Lung (tissue), 12 donors: ENCODE measurements around the gene CCN2. TPM values are rescaled to one million over a fixed set of nuclear protein-coding genes. Genes with fewer than 3 reads are reported as not detected.

Experiments used
- ATAC-seq: fragments of 200-7000 bp; cut with Tn5 transposase; one replicate; pipeline ENCODE4 v1.9.1; 2020; ENCODE audit warnings: moderate number of reproducible peaks; ENCODE audit not compliant: insufficient read depth, low FRiP score
- DNase-seq, 3 donors: peaks; one replicate each; pipeline ENCODE4 v3.0.0-alpha.2; 2013 to 2017
- H3K27ac ChIP-seq, 2 donors: one replicate each; pipeline ENCODE4 v1.5.1; 2013; ENCODE audit warnings: mild to moderate bottlenecking in 2 of 2, moderate library complexity in 2 of 2, control low read depth in 1 of 2, inconsistent platforms in 1 of 2, low read depth in 1 of 2, low read length in 1 of 2
- H3K27me3 ChIP-seq, 3 donors: one replicate each; pipeline ENCODE4 v1.5.1; 2013; ENCODE audit warnings: low read length in 2 of 3; ENCODE audit not compliant: control insufficient read depth in 3 of 3, insufficient read depth in 3 of 3
- H3K36me3 ChIP-seq, 4 donors: one replicate each; pipeline ENCODE4 v1.5.1; 2013; ENCODE audit warnings: low read length in 4 of 4, mild to moderate bottlenecking in 1 of 4, moderate library complexity in 1 of 4; ENCODE audit not compliant: control insufficient read depth in 4 of 4, insufficient read depth in 4 of 4
- H3K4me1 ChIP-seq, 5 donors: one replicate each; pipeline ENCODE4 v1.5.1; 2013; ENCODE audit warnings: low read length in 5 of 5, mild to moderate bottlenecking in 2 of 5, moderate library complexity in 1 of 5; ENCODE audit not compliant: control insufficient read depth in 5 of 5, insufficient read depth in 5 of 5
- H3K4me3 ChIP-seq: one replicate; pipeline ENCODE4 v1.5.1; 2013; ENCODE audit warnings: mild to moderate bottlenecking, control low read depth, moderate library complexity
- H3K9ac ChIP-seq, 2 donors: one replicate each; pipeline ENCODE4 v1.5.1; 2013; ENCODE audit warnings: low read length in 2 of 2, control low read depth in 1 of 2; ENCODE audit not compliant: insufficient read depth in 1 of 2
- H3K9me3 ChIP-seq, 4 donors: one replicate each; pipeline ENCODE4 v1.5.1; 2013; ENCODE audit warnings: low read length in 3 of 4, mild to moderate bottlenecking in 1 of 4, moderate library complexity in 1 of 4; ENCODE audit not compliant: control insufficient read depth in 4 of 4, insufficient read depth in 3 of 4
- CTCF ChIP-seq: IDR thresholded peaks from 2 replicates; pipeline ENCODE4 v1.5.1; 2012; ENCODE audit warnings: mild to moderate bottlenecking; ENCODE audit errors: control extremely low read depth, extremely low read depth
- WGBS, 2 donors: extraction: QIAGEN DNeasy Blood & Tissue Kit; methylation state at CpG; one replicate each; pipeline ENCODE4 v1.1.7; 2013; 5-methylcytosine and 5-hydroxymethylcytosine counted together
- polyA plus RNA-seq, 2 donors: library from polyadenylated mRNA; stranded (reverse); fragments of 200-250 nt; gene quantifications; one replicate each; pipeline ENCODE4 v1.2.1, GENCODE V29; 2013
- total RNA-seq, 2 donors: library from RNA; depleted of rRNA in 1 of 2; stranded (reverse); fragments of >200 nt in 1 of 2; gene quantifications; one replicate each; pipeline ENCODE4 v1.2.1, GENCODE V29; 2014 to 2021
- donor health status: control.
- donor health status: control.
- donor health status: Bipolar disorder and iron deficiency.
- donor health status: healthy.
- donor health status: DM: yes; HTN: yes; CAD: no.

Gene CCN2
- total and polyA plus RNA-seq, 4 donors: 33.9 to 159 (median 114) TPM

- DNase-seq (no peak), ATAC-seq (no peak)
- H3K27me3 ChIP-seq: no peaks in the 10 kb centered on the region
- peaks cover 0 to 2% (median 0%) of the 10 kb centered on the region in 4 donors for H3K9me3 ChIP-seq
- H3K36me3 ChIP-seq: no peaks in the 10 kb centered on the region
- no peak overlapping the region for H3K9ac ChIP-seq
- no peak overlapping the region for H3K4me3 ChIP-seq
- no peak overlapping the region for H3K27ac ChIP-seq
- no peak for TF ChIP-seq CTCF
- H3K4me1 ChIP-seq: no peaks in the 10 kb centered on the region
These were observed 11.9 kb upstream of the CCN2 start for GRCh38 chr6:131963063-131963462.

- peaks cover 0 to 1% (median 0%) of the 10 kb centered on the region in 5 donors for H3K4me1 ChIP-seq
- ATAC-seq: no peak
- no peak overlapping the region for H3K4me3 ChIP-seq
- peaks cover 0 to 2% (median 0%) of the 10 kb centered on the region in 4 donors for H3K9me3 ChIP-seq
- TF ChIP-seq CTCF: no peak
- no peaks in the 10 kb centered on the region for H3K27me3 ChIP-seq
- DNase-seq: peak in 2 of 3 donors; percentile 35 to 38
- H3K9ac ChIP-seq: no peak overlapping the region
- no peak overlapping the region for H3K27ac ChIP-seq
- WGBS, 2 donors: 57 to 71% methylated on average over 6 of the region's 6 CpGs
- H3K36me3 ChIP-seq: no peaks in the 10 kb centered on the region
These were observed 9.4 kb upstream of the CCN2 start for GRCh38 chr6:131960371-131961133.

GRCh38 chr6:131958542-131959470 lies 7.6 kb upstream of the CCN2 start:
- 93% methylated on average over 11 of the region's 11 CpGs for WGBS, 2 donors
- Histone ChIP-seq H3K36me3 (no peaks in the 10 kb centered on the region), H3K9me3 (peaks cover 0 to 2% (median 0%) of the 10 kb centered on the region in 4 donors), H3K27me3 (no peaks in the 10 kb centered on the region), H3K27ac (no peak overlapping the region), H3K4me1 (peaks cover 0 to 17% (median 6%) of the 10 kb centered on the region in 5 donors), H3K4me3 (no peak overlapping the region), H3K9ac (no peak overlapping the region)
- no peak for DNase-seq
- no peak for ATAC-seq
- TF ChIP-seq CTCF: no peak
